H1 (cell line): ENCODE results near the gene RPL13A. TPM values are rescaled to one million over a fixed set of nuclear protein-coding genes. Genes with fewer than 3 reads are reported as not detected.
A peak's percentile ranks its signal among the peaks of the same experiment; 100 is the strongest.

Source experiments
- CTCF ChIA-PET: fragments of 300-600 bp; sonication (Branson Sonifier 250); formaldehyde crosslinking; loops from one replicate; lab custom pipeline; 2021; ENCODE audit not compliant: partially characterized antibody; lab: Charles Lee
- POLR2A ChIA-PET: fragments of 300-600 bp; sonication (Branson Sonifier 250); formaldehyde crosslinking; loops from one replicate; lab custom pipeline; 2021; ENCODE audit warnings: inconsistent platforms; ENCODE audit not compliant: partially characterized antibody; lab: Charles Lee
- DNase-seq, 2 experiments: peaks; one replicate each; pipeline versions ENCODE4 v3.0.0 to v3.0.0-alpha.2; 2010 to 2022; ENCODE audit warnings: low spot score in 2 of 2, low read depth in 1 of 2, mixed read lengths in 1 of 2
- FAIRE-seq: peaks from 2 replicates; lab custom pipeline; 2011; peaks lifted over from hg19 to GRCh38; lab: Jason Lieb, UNC
- H2AFZ ChIP-seq: 2 replicates; pipeline ENCODE4 v1.8.1; 2012; ENCODE audit warnings: low read length, inconsistent platforms
- H2AK5ac ChIP-seq: 2 replicates; pipeline ENCODE4 v1.6.1; 2013; ENCODE audit warnings: low read depth, low read length
- H2BK120ac ChIP-seq: replicated peaks from 2 replicates; pipeline ENCODE3; 2013; ENCODE audit warnings: low read depth, low read length, inconsistent platforms
- H2BK12ac ChIP-seq: 2 replicates; pipeline ENCODE4 v1.6.1; 2013; ENCODE audit warnings: low read depth, low read length
- H2BK15ac ChIP-seq: 2 replicates; pipeline ENCODE4 v1.6.1; 2013; ENCODE audit warnings: low read length
- H2BK20ac ChIP-seq: 2 replicates; pipeline ENCODE4 v1.6.1; 2013; ENCODE audit warnings: low read length
- H2BK5ac ChIP-seq: 2 replicates; pipeline ENCODE4 v1.6.1; 2013; ENCODE audit warnings: low read depth, low read length
- H3K14ac ChIP-seq: 2 replicates; pipeline ENCODE4 v1.6.1; 2013; ENCODE audit warnings: inconsistent platforms; ENCODE audit not compliant: insufficient read length
- H3K18ac ChIP-seq: 2 replicates; pipeline ENCODE4 v1.6.1; 2013; ENCODE audit warnings: low read length; ENCODE audit errors: extremely low read depth
- H3K23ac ChIP-seq: 2 replicates; pipeline ENCODE4 v1.6.1; 2013; ENCODE audit warnings: inconsistent platforms; ENCODE audit not compliant: insufficient read length
- H3K23me2 ChIP-seq: 2 replicates; pipeline ENCODE4 v1.6.1; 2013; ENCODE audit warnings: low read depth, low read length
- H3K27ac ChIP-seq: 2 replicates; pipeline ENCODE4 v1.6.1; 2011; ENCODE audit warnings: low read depth, low read length, inconsistent platforms
- H3K27me3 ChIP-seq, 4 experiments: replicated peaks in 1 of 4; 1 replicate in 1 of 4; 2 replicates in 3 of 4; pipeline versions ENCODE4 v1.6.1 to v1.8.1; 2011 to 2013; ENCODE audit warnings: low read length in 3 of 4, mild to moderate bottlenecking in 3 of 4, inconsistent platforms in 2 of 4, mixed read lengths in 2 of 4, moderate library complexity in 1 of 4; ENCODE audit not compliant: control insufficient read depth in 3 of 4, insufficient read depth in 3 of 4; ENCODE audit errors: extremely low read depth in 1 of 4
- H3K36me3 ChIP-seq, 4 experiments: 2 replicates each; pipeline versions ENCODE4 v1.6.1 to v1.8.1; 2011 to 2013; ENCODE audit warnings: mild to moderate bottlenecking in 4 of 4, low read length in 3 of 4, moderate library complexity in 2 of 4, control low read depth in 1 of 4, inconsistent platforms in 1 of 4; ENCODE audit not compliant: insufficient read depth in 4 of 4, control insufficient read depth in 2 of 4
- H3K4ac ChIP-seq: replicated peaks from 2 replicates; pipeline ENCODE3; 2013; ENCODE audit warnings: low read length, low read depth, mixed read lengths, inconsistent platforms; ENCODE audit not compliant: insufficient read length
- H3K4me1 ChIP-seq, 4 experiments: replicated peaks in 1 of 4; 1 replicate in 1 of 4; 2 replicates in 3 of 4; pipeline versions ENCODE4 v1.6.1 to v1.8.1; 2011 to 2013; ENCODE audit warnings: low read length in 3 of 4, inconsistent platforms in 2 of 4, mixed read lengths in 1 of 4; ENCODE audit not compliant: insufficient read depth in 4 of 4, control insufficient read depth in 3 of 4
- H3K4me2 ChIP-seq, 2 experiments: 2 replicates each; pipeline versions ENCODE4 v1.6.1 to v1.8.1; 2011 to 2013; ENCODE audit warnings: low read depth in 2 of 2, low read length in 2 of 2, control low read depth in 1 of 2, inconsistent platforms in 1 of 2, mild to moderate bottlenecking in 1 of 2; ENCODE audit not compliant: insufficient read depth in 1 of 2
- H3K4me3 ChIP-seq, 4 experiments: fragments of 200-600, 300-600 bp in 1 of 4; sonication (generic), shearing (Covaris generic), sonication (Bioruptor Twin) in 1 of 4; 2 replicates each; pipeline versions ENCODE4 v1.5.1 to v1.8.1; 2011 to 2016; ENCODE audit warnings: low read length in 4 of 4, low read depth in 3 of 4, control low read depth in 2 of 4, inconsistent platforms in 2 of 4, mild to moderate bottlenecking in 2 of 4, mixed read lengths in 1 of 4, moderate library complexity in 1 of 4; ENCODE audit not compliant: insufficient read depth in 2 of 4; ENCODE audit errors: extremely low read depth in 1 of 4
- H3K56ac ChIP-seq: replicated peaks from 2 replicates; pipeline ENCODE3; 2013; ENCODE audit warnings: low read depth, mild to moderate bottlenecking, mixed read lengths, low read length, inconsistent platforms; ENCODE audit not compliant: insufficient read length
- H3K79me1 ChIP-seq: 2 replicates; pipeline ENCODE4 v1.6.1; 2013; ENCODE audit warnings: low read depth, low read length, control low read depth
- H3K79me2 ChIP-seq, 2 experiments: 2 replicates each; pipeline versions ENCODE4 v1.6.1 to v1.8.1; 2012 to 2013; ENCODE audit warnings: low read length in 2 of 2, mild to moderate bottlenecking in 2 of 2, inconsistent platforms in 1 of 2; ENCODE audit not compliant: insufficient read depth in 2 of 2, control insufficient read depth in 1 of 2
- H3K9ac ChIP-seq, 4 experiments: replicated peaks in 1 of 4; 1 replicate in 1 of 4; 2 replicates in 3 of 4; pipeline versions ENCODE4 v1.6.1 to v1.8.1; 2011 to 2013; ENCODE audit warnings: low read depth in 3 of 4, low read length in 3 of 4, control low read depth in 2 of 4, mild to moderate bottlenecking in 2 of 4, moderate library complexity in 2 of 4, inconsistent platforms in 1 of 4; ENCODE audit errors: extremely low read depth in 1 of 4
- H3K9me3 ChIP-seq, 2 experiments: 2 replicates each; pipeline versions ENCODE4 v1.6.1 to v1.8.1; 2012 to 2013; ENCODE audit warnings: mild to moderate bottlenecking in 2 of 2, moderate library complexity in 2 of 2, control low read depth in 1 of 2, inconsistent platforms in 1 of 2, low read depth in 1 of 2, low read length in 1 of 2, mixed read lengths in 1 of 2; ENCODE audit not compliant: insufficient read depth in 2 of 2
- H4K20me1 ChIP-seq, 2 experiments: replicated peaks in 1 of 2; 2 replicates each; pipeline versions ENCODE3 to v1.8.1; 2011 to 2013; ENCODE audit warnings: inconsistent platforms in 2 of 2, low read length in 2 of 2, mild to moderate bottlenecking in 1 of 2; ENCODE audit not compliant: insufficient read depth in 2 of 2, control insufficient read depth in 1 of 2
- H4K5ac ChIP-seq: 2 replicates; pipeline ENCODE4 v1.6.1; 2013; ENCODE audit warnings: low read length, low read depth, mixed read lengths, inconsistent platforms; ENCODE audit not compliant: insufficient read length
- H4K8ac ChIP-seq: 2 replicates; pipeline ENCODE4 v1.8.0; 2013; ENCODE audit warnings: mild to moderate bottlenecking, moderate library complexity, low read length, inconsistent platforms; ENCODE audit not compliant: insufficient read depth; ENCODE audit errors: extremely low read depth
- H4K91ac ChIP-seq: replicated peaks from 2 replicates; pipeline ENCODE3; 2013; ENCODE audit warnings: low read length, mixed read lengths, inconsistent platforms; ENCODE audit not compliant: insufficient read length
- ASH2L ChIP-seq: fragments of 200-600, 300-600 bp; sonication (generic); IDR thresholded peaks from one replicate; pipeline ENCODE4 v1.7.1; 2017; ENCODE audit warnings: low read length
- CTBP2 ChIP-seq: IDR thresholded peaks from 2 replicates; pipeline ENCODE4 v1.7.0; 2011; ENCODE audit warnings: borderline replicate concordance, mild to moderate bottlenecking, moderate library complexity, mixed read lengths, low read length; ENCODE audit not compliant: insufficient read depth, insufficient read length
- POLR2A ChIP-seq, 2 experiments: IDR thresholded peaks; 1 replicate in 1 of 2; 2 replicates in 1 of 2; pipeline ENCODE4 v1.6.1; 2011; ENCODE audit warnings: low read depth in 2 of 2, low read length in 2 of 2, mild to moderate bottlenecking in 2 of 2; ENCODE audit errors: control extremely low read depth in 1 of 2
- POLR2AphosphoS5 ChIP-seq: IDR thresholded peaks from 2 replicates; pipeline ENCODE4 v1.6.1; 2011; ENCODE audit warnings: low read depth, low read length
- TAF1 ChIP-seq: IDR thresholded peaks from 2 replicates; pipeline ENCODE4 v1.6.1; 2011; ENCODE audit warnings: mild to moderate bottlenecking, low read depth, low read length
- WGBS, 2 experiments: shearing (Covaris generic) in 1 of 2; methylation state at CpG; one replicate each; pipeline versions ENCODE4 v1.1.6 to v1.1.7; 2013 to 2015; ENCODE audit warnings: low lambda C conversion rate in 2 of 2, mixed read lengths in 2 of 2, inconsistent platforms in 1 of 2, low coverage in 1 of 2, missing lambda C conversion rate in 1 of 2; ENCODE audit not compliant: insufficient replicate concordance in 2 of 2, insufficient coverage in 1 of 2, insufficient read length in 1 of 2; ENCODE audit errors: extremely low coverage in 1 of 2, missing lambda C conversion rate in 1 of 2; 5-methylcytosine and 5-hydroxymethylcytosine counted together
- polyA plus RNA-seq, 7 experiments: library from polyadenylated mRNA; depleted of rRNA in 3 of 7; stranded (reverse) in 5 of 7; unstranded in 2 of 7; fragments of >200 nt in 5 of 7; fragments of 200-250 nt in 2 of 7; gene quantifications; 1 replicate in 5 of 7; 2 replicates in 1 of 7; 4 replicates in 1 of 7; pipeline versions ENCODE4 v1.2.1 to v1.2.3, GENCODE V29; 2011 to 2013; ENCODE audit warnings: missing spikeins in 2 of 7, mixed read lengths in 2 of 7
- total RNA-seq: library from RNA; stranded (reverse); fragmentation: NEBNext Ultra II Directional; extraction: Animal tissue kit (Norgen Biotek cat#: 25700); gene quantifications from 2 replicates; pipeline ENCODE4 v1.2.1, GENCODE V29; 2021

RPL13A gene
- total and polyA plus RNA-seq, 2 of the 8 experiments (the other 6 are each of a cell fraction or from before 2014, with no cell fraction given) = 3,305 to 8,868 TPM

GRCh38 chr19:49489601-49490167 is 2.3 kb downstream of the RPL13A start:
- H2BK15ac ChIP-seq = no peak overlapping the region
- TF ChIP-seq POLR2AphosphoS5 (peak; percentile 83), TAF1 (0 out of 2 replicates have a peak, but pooled peaks have one; percentile 25), CTBP2 (no peak), ASH2L (no peak), POLR2A (IDR thresholded peaks at IDR 0.05; ENCODE audit: control extremely low read depth in 1 of 2, low read depth in 2 of 2, low read length in 2 of 2) (peak; percentile 73 to 74)
- TF ChIP-seq, all 59 proteins: peak for 3
- Histone ChIP-seq H3K4ac (peak overlapping the region; percentile 22), H2BK120ac (no peak overlapping the region), H3K36me3 (peaks cover 26 to 49% (median 36%) of the 10 kb centered on the region in 4 experiments), H3K79me2 (peaks cover 20 to 31% of the 10 kb centered on the region in 2 experiments), H3K4me1 (peaks cover 0 to 8% (median 2%) of the 10 kb centered on the region in 4 experiments; a peak in 3 of 7 replicates), H4K20me1 (peaks cover 15 to 20% of the 10 kb centered on the region in 2 experiments), H3K79me1 (peaks cover 2% of the 10 kb centered on the region; the same call in 1 of the 2 replicates), H3K4me2 (peak overlapping the region; percentile 85 to 98), H3K56ac (peak overlapping the region; percentile 17), H3K9ac (peak overlapping the region in 3 of 4 experiments; percentile 99 to 100 (median 100); a peak in 6 of 7 replicates), H3K23ac (no peak overlapping the region), H4K8ac (peak overlapping the region; percentile 82), H2AFZ (no peak overlapping the region), H3K9me3 (no peaks in the 10 kb centered on the region), H3K27me3 (no peaks in the 10 kb centered on the region), H3K27ac (peak overlapping the region; percentile 98), H3K14ac (no peak overlapping the region), H3K4me3 (peak overlapping the region; percentile 96 to 100 (median 100); a peak in 7 of 8 replicates), H2BK12ac (no peak overlapping the region), H3K23me2 (peaks cover 12% of the 10 kb centered on the region), H2AK5ac (no peak overlapping the region), H3K18ac (peak overlapping the region; percentile 26), H2BK5ac (peak overlapping the region; percentile 99), H2BK20ac (no peak overlapping the region), H4K5ac (peak overlapping the region; percentile 13), H4K91ac (no peak overlapping the region)
- WGBS, 2 experiments = 83% methylated on average over 15 of the region's 15 CpGs; no CpG with 5 or more reads in 1 of the 2 experiments
- CTCF ChIA-PET = interaction anchor here (0.6 to 3.0 kb wide), 4 partner anchors 11 to 999 kb away, joined by 3 to 9 read pairs (median 4); partner anchors contain the start of genes RPL18 and SPHK2
- DNase-seq (no peak), FAIRE-seq (no peak)
- POLR2A ChIA-PET = interaction anchor here (0.6 to 10.8 kb wide), 23 partner anchors 6 to 268 kb away, joined by 3 to 138 read pairs (median 10); partner anchors contain the start of genes FCGRT, NOSIP, PIH1D1 and PRR12
